Urinary bladder (tissue), 4 donors: ENCODE results near the gene GALNT10. TPM values are rescaled to one million over a fixed set of nuclear protein-coding genes. Genes with fewer than 3 reads are reported as not detected.

Experiments used
- DNase-seq: peaks from one replicate; pipeline ENCODE4 v3.0.0-alpha.2; 2015; ENCODE audit errors: extremely low spot score
- H3K27ac ChIP-seq: one replicate; pipeline ENCODE4 v1.5.1; 2013; ENCODE audit warnings: low read depth, mild to moderate bottlenecking, moderate library complexity
- H3K36me3 ChIP-seq: one replicate; pipeline ENCODE4 v1.6.1; 2013; ENCODE audit warnings: mild to moderate bottlenecking, moderate library complexity; ENCODE audit not compliant: insufficient read depth
- H3K4me1 ChIP-seq: one replicate; pipeline ENCODE4 v1.6.1; 2013; ENCODE audit warnings: mild to moderate bottlenecking, moderate library complexity; ENCODE audit not compliant: insufficient read depth
- H3K4me3 ChIP-seq: one replicate; pipeline ENCODE4 v1.5.1; 2013; ENCODE audit warnings: low read depth, low read length
- whole genome bisulfite sequencing: extraction: QIAGEN DNeasy Blood & Tissue Kit; methylation state at CpG from one replicate; pipeline ENCODE4 v1.1.7; 2013; 5-methylcytosine and 5-hydroxymethylcytosine counted together
- polyA plus RNA-seq: library from polyadenylated mRNA; stranded (reverse); fragments of 200-250 nt; gene quantifications from one replicate; pipeline ENCODE4 v1.2.3, GENCODE V29; 2013
- total RNA-seq: library from RNA; depleted of rRNA; stranded (reverse); fragments of >200 nt; gene quantifications from one replicate; pipeline ENCODE4 v1.2.3, GENCODE V29; 2014
- donor health status: healthy with polysubstance abuse.
- donor health status: healthy.

The GALNT10 gene
- total and polyA plus RNA-seq, 2 donors: 15.7 to 19.4 TPM

GRCh38 chr5:154265197-154265773 lies 74.8 kb downstream of the GALNT10 start:
- 81% methylated on average over 2 of the region's 2 CpGs for WGBS
- no peak overlapping the region for H3K4me3 ChIP-seq
- H3K27ac ChIP-seq: no peak overlapping the region
- no peak for DNase-seq
- H3K4me1 ChIP-seq: no peaks in the 10 kb centered on the region
- H3K36me3 ChIP-seq: no peaks in the 10 kb centered on the region

DNA sequence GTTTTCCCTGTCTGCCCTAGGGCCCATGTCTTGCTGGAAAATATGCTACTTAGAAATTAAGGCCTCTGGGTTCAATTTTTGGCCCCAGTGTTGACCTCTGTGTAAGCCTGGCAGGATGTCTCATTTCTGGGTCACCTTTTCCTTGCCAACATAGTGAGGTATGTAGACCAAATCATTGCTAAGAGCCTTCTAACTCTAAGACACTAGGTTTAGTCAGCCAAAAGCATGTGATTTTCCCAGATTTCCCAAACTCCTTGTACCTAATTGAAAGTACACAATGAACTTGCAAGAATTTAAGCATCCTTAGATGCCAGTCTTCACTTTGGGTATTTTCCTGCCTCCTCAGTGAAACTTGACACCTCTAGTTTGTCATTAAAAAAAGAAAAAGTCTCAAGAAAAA lies 77.0 kb downstream of the GALNT10 start:
- Histone ChIP-seq H3K4me3 (no peak overlapping the region), H3K36me3 (no peaks in the 10 kb centered on the region), H3K27ac (no peak overlapping the region), H3K4me1 (no peaks in the 10 kb centered on the region)
- no peak for DNase-seq

- Histone ChIP-seq H3K27ac (no peak overlapping the region), H3K4me1 (peaks cover 3% of the 10 kb centered on the region), H3K4me3 (no peak overlapping the region), H3K36me3 (no peaks in the 10 kb centered on the region)
- no peak for DNase-seq
- WGBS: 45% methylated on average over 3 of the region's 3 CpGs
Observed at GRCh38 chr5:154268073-154268472, 77.5 kb downstream of the GALNT10 start.

DNA sequence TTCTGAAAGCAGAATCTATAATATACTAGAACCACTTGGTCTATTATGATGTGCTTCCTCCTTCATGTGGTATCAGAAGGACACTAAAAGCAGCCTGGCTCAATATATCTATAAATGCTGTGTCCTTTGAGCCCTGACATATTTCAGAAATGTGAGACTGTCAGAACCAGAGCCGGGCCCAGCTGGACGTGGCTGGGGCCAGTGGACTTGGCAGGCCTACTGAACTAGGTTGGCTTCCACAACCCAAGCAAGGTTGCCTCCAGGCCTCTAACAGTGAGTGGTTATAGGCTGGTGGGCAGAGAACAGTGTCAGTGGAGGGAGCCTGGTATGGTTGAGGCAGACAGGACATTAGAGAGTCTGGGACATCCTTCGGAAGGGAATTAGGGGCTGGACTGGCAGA lies 78.9 kb downstream of the GALNT10 start:
- DNase-seq: no peak
- Histone ChIP-seq H3K4me3 (no peak overlapping the region), H3K27ac (no peak overlapping the region), H3K4me1 (peaks cover 3% of the 10 kb centered on the region), H3K36me3 (no peaks in the 10 kb centered on the region)
- 94% methylated on average over 3 of the region's 3 CpGs for WGBS

DNA sequence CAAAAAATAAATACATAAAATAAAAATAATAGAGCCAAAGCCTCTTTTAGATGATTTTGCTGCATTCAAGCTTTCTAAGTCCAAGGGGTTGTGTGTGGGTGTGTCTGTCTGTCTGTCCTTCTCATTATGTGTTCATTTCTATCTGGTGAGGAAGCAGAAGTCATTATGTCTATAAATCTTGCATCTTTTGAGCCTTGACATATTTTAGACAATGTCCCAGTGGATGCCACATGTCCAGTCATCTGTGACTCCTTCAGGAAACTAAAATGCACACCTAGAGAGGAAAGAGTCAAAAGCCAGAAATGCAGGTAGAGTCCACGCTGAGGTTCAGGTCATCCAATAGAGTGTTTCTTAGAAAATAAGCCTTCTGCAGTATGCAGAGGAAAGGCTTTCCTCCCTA lies 80.9 kb downstream of the GALNT10 start:
- Histone ChIP-seq H3K4me3 (no peak overlapping the region), H3K36me3 (no peaks in the 10 kb centered on the region), H3K27ac (no peak overlapping the region), H3K4me1 (peaks cover 5% of the 10 kb centered on the region)
- DNase-seq: no peak
- 87% methylated on average over 1 of the region's 1 CpG for WGBS

GRCh38 chr5:154271936-154272514 lies 81.5 kb downstream of the GALNT10 start:
- WGBS: 93% methylated on average over 6 of the region's 6 CpGs
- H3K4me3 ChIP-seq: no peak overlapping the region
- DNase-seq: no peak
- peaks cover 5% of the 10 kb centered on the region for H3K4me1 ChIP-seq
- no peaks in the 10 kb centered on the region for H3K36me3 ChIP-seq
- no peak overlapping the region for H3K27ac ChIP-seq

DNA sequence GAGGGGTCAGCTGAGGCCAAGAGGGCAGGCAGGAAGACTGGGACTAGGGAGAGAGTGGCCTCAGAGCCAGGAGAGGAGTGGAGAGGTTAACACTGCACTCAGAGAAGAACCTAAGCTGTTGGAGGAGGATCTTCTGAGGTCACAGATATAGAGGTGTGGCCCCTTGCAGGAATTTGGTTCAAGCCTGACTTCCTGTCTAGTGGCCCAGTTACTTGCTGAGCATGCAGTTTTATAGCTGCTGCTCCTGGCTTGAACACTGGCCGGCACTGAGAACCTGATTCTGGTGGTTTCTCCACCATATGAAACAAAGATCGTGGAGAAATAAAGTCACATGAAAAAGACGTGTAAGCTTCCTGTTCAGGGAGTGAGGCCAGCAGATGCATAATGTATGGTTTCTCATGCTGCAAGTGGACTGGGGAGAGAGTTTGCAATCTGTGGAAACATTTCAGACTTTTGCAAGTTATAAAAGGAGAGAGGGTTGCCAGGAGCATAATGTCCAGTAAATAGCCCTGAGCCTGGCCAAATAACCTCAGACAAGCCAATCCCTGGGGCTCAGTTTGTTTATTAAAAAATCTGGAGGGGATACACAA lies 82.6 kb downstream of the GALNT10 start:
- DNase-seq: no peak
- Histone ChIP-seq H3K4me1 (peaks cover 5% of the 10 kb centered on the region), H3K4me3 (no peak overlapping the region), H3K36me3 (no peaks in the 10 kb centered on the region), H3K27ac (no peak overlapping the region)
- 5% methylated on average over 3 of the region's 3 CpGs for WGBS

GRCh38 chr5:154273963-154274827 lies 83.7 kb downstream of the GALNT10 start:
- Histone ChIP-seq H3K4me1 (peaks cover 5% of the 10 kb centered on the region), H3K36me3 (no peaks in the 10 kb centered on the region), H3K4me3 (no peak overlapping the region), H3K27ac (no peak overlapping the region)
- 91% methylated on average over 2 of the region's 2 CpGs for WGBS
- DNase-seq: no peak

DNA sequence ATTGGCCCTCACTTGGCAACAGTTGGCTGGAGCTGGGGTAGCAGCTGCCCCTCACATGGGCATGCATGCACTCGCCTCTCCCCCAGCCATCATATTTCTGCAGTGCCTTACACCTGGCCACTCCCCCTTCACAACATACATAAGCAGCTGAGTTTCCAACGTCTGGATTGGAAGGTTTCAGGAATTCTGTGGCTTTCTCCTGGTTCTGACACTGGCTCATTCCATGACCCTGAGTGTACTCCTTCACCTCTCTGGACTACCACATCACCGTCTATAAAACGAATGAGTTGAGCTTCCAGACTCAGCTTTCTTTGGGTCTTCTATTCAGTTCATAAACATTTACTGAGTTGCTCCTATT lies 84.3 kb downstream of the GALNT10 start:
- Histone ChIP-seq H3K4me3 (no peak overlapping the region), H3K36me3 (no peaks in the 10 kb centered on the region), H3K27ac (no peak overlapping the region), H3K4me1 (peaks cover 5% of the 10 kb centered on the region)
- 60% methylated on average over 4 of the region's 4 CpGs for WGBS
- no peak for DNase-seq

GRCh38 chr5:154275566-154275965 lies 85.0 kb downstream of the GALNT10 start:
- peaks cover 5% of the 10 kb centered on the region for H3K4me1 ChIP-seq
- 83% methylated on average over 3 of the region's 3 CpGs for WGBS

GRCh38 chr5:154276261-154276972 lies 85.9 kb downstream of the GALNT10 start:
- Histone ChIP-seq H3K36me3 (no peaks in the 10 kb centered on the region), H3K27ac (no peak overlapping the region), H3K4me1 (peaks cover 5% of the 10 kb centered on the region), H3K4me3 (no peak overlapping the region)
- 54% methylated on average over 5 of the region's 5 CpGs for WGBS
- DNase-seq: no peak

More at GRCh38 chr5:154275566-154275965, 85.0 kb downstream of the GALNT10 start:
- no peak for DNase-seq
- no peak overlapping the region for H3K4me3 ChIP-seq
- H3K36me3 ChIP-seq: no peaks in the 10 kb centered on the region
- no peak overlapping the region for H3K27ac ChIP-seq

DNA sequence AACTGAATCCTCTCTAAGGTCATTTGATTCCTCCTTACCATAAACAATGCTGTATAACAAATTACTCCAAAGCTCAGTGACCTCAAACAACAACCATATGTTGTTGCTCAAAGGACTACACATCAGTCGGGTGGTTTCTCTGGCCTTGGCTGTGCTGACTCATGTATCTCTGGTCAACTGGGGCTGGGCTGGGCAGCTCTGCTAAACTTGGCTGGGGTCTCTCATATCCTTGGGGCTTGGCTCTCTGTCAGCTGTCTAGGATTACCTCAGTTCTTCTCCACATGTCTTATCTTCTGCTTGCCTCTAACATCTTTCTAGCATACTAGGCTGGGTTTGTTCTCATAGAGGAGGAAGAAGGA lies 86.4 kb downstream of the GALNT10 start:
- Histone ChIP-seq H3K4me1 (peaks cover 5% of the 10 kb centered on the region), H3K4me3 (no peak overlapping the region), H3K27ac (no peak overlapping the region), H3K36me3 (no peaks in the 10 kb centered on the region)
- WGBS: 41% methylated on average over 1 of the region's 1 CpG
- DNase-seq: peak; percentile 59

DNA sequence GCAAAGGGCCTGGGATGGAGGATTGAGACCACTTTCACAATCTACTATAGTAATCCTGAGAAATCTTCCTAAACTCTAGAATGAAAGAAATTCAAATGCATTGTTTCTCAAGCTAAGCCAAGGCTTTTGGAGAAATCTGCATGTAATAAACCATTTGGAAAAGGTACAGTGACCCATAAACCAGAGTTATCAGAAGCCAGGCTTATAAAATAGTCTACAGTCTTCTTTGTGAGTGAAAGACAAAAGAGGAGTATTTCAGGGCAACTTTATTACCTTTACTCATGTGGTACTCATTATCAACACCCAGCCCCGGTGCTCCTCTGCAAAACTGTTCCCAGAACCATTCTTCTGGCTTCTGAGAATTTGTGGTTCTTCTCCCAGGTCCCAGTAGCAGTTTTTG lies 87.0 kb downstream of the GALNT10 start:
- no peak overlapping the region for H3K27ac ChIP-seq
- H3K4me1 ChIP-seq: peaks cover 5% of the 10 kb centered on the region
- H3K36me3 ChIP-seq: no peaks in the 10 kb centered on the region

More for the DNA sequence above, 87.0 kb downstream of the GALNT10 start:
- no peak for DNase-seq
- WGBS: 49% methylated on average over 1 of the region's 1 CpG
- H3K4me3 ChIP-seq: no peak overlapping the region
